Femur (tissue), 1 donor: ENCODE data around the gene MUC3A.

Experiments
- DNase-seq: peaks from one replicate; pipeline ENCODE4 v3.0.0-alpha.2; 2017

The MUC3A gene

GRCh38 chr7:100946111-100946510 lies 3.2 kb upstream of the MUC3A start:
- DNase-seq: no peak

GRCh38 chr7:100946766-100947365 lies 2.5 kb upstream of the MUC3A start:
- no peak for DNase-seq

- no peak for DNase-seq
Measured at GRCh38 chr7:100947792-100948191, 1.5 kb upstream of the MUC3A start.

- no peak for DNase-seq
Measured at GRCh38 chr7:100949933-100950443, 654 bp downstream of the MUC3A start.

- DNase-seq: no peak
Measured at GRCh38 chr7:100951172-100951571, 1.8 kb downstream of the MUC3A start.

GRCh38 chr7:100951888-100952560 lies 2.7 kb downstream of the MUC3A start:
- DNase-seq: no peak

- DNase-seq: no peak
Measured at GRCh38 chr7:100952641-100953040, 3.3 kb downstream of the MUC3A start.

GRCh38 chr7:100957832-100958421 lies 8.6 kb downstream of the MUC3A start:
- DNase-seq: no peak

- DNase-seq: no peak
Measured at GRCh38 chr7:100959894-100960293, 10.6 kb downstream of the MUC3A start.

- DNase-seq: no peak
Measured at GRCh38 chr7:100962537-100962936, 13.2 kb downstream of the MUC3A start.

GRCh38 chr7:100963386-100963785 lies 14.1 kb downstream of the MUC3A start:
- no peak for DNase-seq

- no peak for DNase-seq
Measured at GRCh38 chr7:100963874-100964273, 14.5 kb downstream of the MUC3A start.

GRCh38 chr7:100964630-100965029 lies 15.3 kb downstream of the MUC3A start:
- no peak for DNase-seq

GRCh38 chr7:100965045-100965722 lies 15.8 kb downstream of the MUC3A start:
- DNase-seq: no peak

GRCh38 chr7:100965723-100966541 lies 16.6 kb downstream of the MUC3A start:
- peak; percentile 71 for DNase-seq

GRCh38 chr7:100966542-100967291 lies 17.4 kb downstream of the MUC3A start:
- DNase-seq: no peak

- no peak for DNase-seq
Measured at GRCh38 chr7:100967292-100967863, 18.0 kb downstream of the MUC3A start.

- DNase-seq: peak; percentile 39
Measured at GRCh38 chr7:100968031-100968430, 18.7 kb downstream of the MUC3A start.

GRCh38 chr7:100968650-100969049 lies 19.3 kb downstream of the MUC3A start:
- no peak for DNase-seq

- DNase-seq: no peak
Measured at GRCh38 chr7:100969066-100969615, 19.8 kb downstream of the MUC3A start, which contains the start of gene MUC12. MUC12 (plus strand) TSS chr7:100969565; CDS start chr7:100969623, 58 bp downstream.
